Lung (tissue), 12 donors: ENCODE data around the gene ACRBP. TPM values are rescaled to one million over a fixed set of nuclear protein-coding genes. Genes with fewer than 3 reads are reported as not detected.

Source experiments
- ATAC-seq: fragments of 200-7000 bp; cut with Tn5 transposase; one replicate; pipeline ENCODE4 v1.9.1; 2020; ENCODE audit warnings: moderate number of reproducible peaks; ENCODE audit not compliant: insufficient read depth, low FRiP score
- DNase-seq, 3 donors: peaks; one replicate each; pipeline ENCODE4 v3.0.0-alpha.2; 2013 to 2017
- H3K27ac ChIP-seq, 2 donors: one replicate each; pipeline ENCODE4 v1.5.1; 2013; ENCODE audit warnings: mild to moderate bottlenecking in 2 of 2, moderate library complexity in 2 of 2, control low read depth in 1 of 2, inconsistent platforms in 1 of 2, low read depth in 1 of 2, low read length in 1 of 2
- H3K27me3 ChIP-seq, 3 donors: one replicate each; pipeline ENCODE4 v1.5.1; 2013; ENCODE audit warnings: low read length in 2 of 3; ENCODE audit not compliant: control insufficient read depth in 3 of 3, insufficient read depth in 3 of 3
- H3K36me3 ChIP-seq, 4 donors: one replicate each; pipeline ENCODE4 v1.5.1; 2013; ENCODE audit warnings: low read length in 4 of 4, mild to moderate bottlenecking in 1 of 4, moderate library complexity in 1 of 4; ENCODE audit not compliant: control insufficient read depth in 4 of 4, insufficient read depth in 4 of 4
- H3K4me1 ChIP-seq, 5 donors: one replicate each; pipeline ENCODE4 v1.5.1; 2013; ENCODE audit warnings: low read length in 5 of 5, mild to moderate bottlenecking in 2 of 5, moderate library complexity in 1 of 5; ENCODE audit not compliant: control insufficient read depth in 5 of 5, insufficient read depth in 5 of 5
- H3K4me3 ChIP-seq: one replicate; pipeline ENCODE4 v1.5.1; 2013; ENCODE audit warnings: mild to moderate bottlenecking, control low read depth, moderate library complexity
- H3K9ac ChIP-seq, 2 donors: one replicate each; pipeline ENCODE4 v1.5.1; 2013; ENCODE audit warnings: low read length in 2 of 2, control low read depth in 1 of 2; ENCODE audit not compliant: insufficient read depth in 1 of 2
- H3K9me3 ChIP-seq, 4 donors: one replicate each; pipeline ENCODE4 v1.5.1; 2013; ENCODE audit warnings: low read length in 3 of 4, mild to moderate bottlenecking in 1 of 4, moderate library complexity in 1 of 4; ENCODE audit not compliant: control insufficient read depth in 4 of 4, insufficient read depth in 3 of 4
- WGBS, 2 donors: extraction: QIAGEN DNeasy Blood & Tissue Kit; methylation state at CpG; one replicate each; pipeline ENCODE4 v1.1.7; 2013; 5-methylcytosine and 5-hydroxymethylcytosine counted together
- polyA plus RNA-seq, 2 donors: library from polyadenylated mRNA; stranded (reverse); fragments of 200-250 nt; gene quantifications; one replicate each; pipeline ENCODE4 v1.2.1, GENCODE V29; 2013
- total RNA-seq, 2 donors: library from RNA; depleted of rRNA in 1 of 2; stranded (reverse); fragments of >200 nt in 1 of 2; gene quantifications; one replicate each; pipeline ENCODE4 v1.2.1, GENCODE V29; 2014 to 2021
- TF ChIP-seq, protein P1 (sequence below): IDR thresholded peaks from 2 replicates; pipeline ENCODE4 v1.5.1; 2012; ENCODE audit warnings: mild to moderate bottlenecking; ENCODE audit errors: control extremely low read depth, extremely low read depth
- donor health status: control.
- donor health status: control.
- donor health status: Bipolar disorder and iron deficiency.
- donor health status: healthy.
- donor health status: DM: yes; HTN: yes; CAD: no.

Gene ACRBP
- total and polyA plus RNA-seq, 4 donors = 0.93 to 8.7 (median 3.8) TPM

DNA sequence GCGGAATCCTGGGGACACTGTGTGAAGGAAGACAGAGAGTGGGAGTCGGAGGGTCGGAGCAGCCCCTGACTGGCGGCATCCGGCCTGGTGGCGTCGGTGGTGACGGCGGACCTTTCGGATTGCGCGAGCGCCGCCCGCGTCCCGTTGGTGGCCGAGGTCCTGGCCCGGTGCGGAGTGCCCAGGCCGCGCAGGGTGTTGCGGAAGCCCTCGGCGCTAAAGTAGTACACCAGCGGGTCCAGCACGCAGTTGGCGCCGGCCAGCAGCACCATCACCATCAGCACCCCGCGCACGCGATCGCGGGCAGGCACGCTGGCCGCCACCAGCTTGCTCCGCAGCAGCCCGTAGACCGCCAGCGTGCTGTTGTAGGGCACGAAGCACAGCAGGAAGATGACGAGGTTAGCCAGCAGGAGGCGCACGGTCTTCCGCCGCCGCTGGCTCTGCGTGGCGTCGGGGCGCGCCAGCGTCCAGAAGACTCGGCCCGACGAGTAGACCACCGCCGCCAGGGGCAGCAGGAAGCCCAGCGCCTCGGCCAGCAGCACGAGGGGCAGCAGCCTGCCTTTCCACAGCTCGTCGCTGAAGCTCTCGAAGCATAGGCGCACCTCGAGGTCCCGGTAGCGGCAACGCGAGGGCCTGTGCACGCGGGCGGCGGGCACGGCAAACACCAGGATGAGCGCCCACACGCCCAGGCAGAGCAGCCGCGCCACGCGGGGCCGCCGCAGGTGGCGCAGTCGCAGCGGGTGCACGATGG is 26.9 kb downstream of the ACRBP start:
- no peak overlapping the region for H3K9ac ChIP-seq

DNA sequence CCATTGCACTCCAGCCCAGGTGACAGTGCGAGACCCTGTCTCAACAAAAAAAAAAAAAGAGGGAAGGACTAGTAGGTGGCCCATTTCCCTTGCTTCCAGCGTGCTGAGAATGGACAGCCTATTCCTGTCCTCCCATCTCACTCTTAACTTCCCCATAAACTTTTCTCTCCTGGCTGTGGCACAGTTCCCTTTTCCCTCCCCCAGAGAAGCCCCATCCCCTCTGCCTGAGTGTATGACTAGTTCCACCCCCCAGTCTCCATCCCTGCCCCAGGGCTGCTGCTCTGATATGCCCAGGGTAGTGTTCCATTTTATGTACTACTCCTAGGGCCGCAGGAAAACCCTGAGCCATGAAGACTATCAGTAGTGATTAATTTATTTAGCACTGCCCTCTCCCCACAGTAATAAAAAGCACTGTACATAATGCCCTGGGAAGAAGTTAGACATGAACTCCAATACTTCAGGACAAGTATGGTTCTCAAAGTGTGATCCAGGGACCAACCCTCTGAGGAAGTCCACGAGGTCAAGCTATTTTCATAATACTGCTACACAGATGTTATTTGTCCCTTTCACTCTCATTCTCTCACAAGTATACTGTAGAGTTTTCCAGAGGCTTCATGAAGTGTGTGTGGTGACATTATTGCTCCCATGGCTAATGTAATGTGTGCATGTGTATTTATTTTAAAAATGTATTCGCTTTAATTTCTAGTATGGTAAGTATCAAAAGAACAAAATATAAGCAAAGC is 28.6 kb downstream of the ACRBP start:
- DNase-seq (peak; percentile 54 to 99 (median 96)), ATAC-seq (no peak)
- no peaks in the 10 kb centered on the region for H3K36me3 ChIP-seq
- no peaks in the 10 kb centered on the region for H3K9me3 ChIP-seq
- H3K9ac ChIP-seq = no peak overlapping the region
- TF ChIP-seq, protein P1, sequence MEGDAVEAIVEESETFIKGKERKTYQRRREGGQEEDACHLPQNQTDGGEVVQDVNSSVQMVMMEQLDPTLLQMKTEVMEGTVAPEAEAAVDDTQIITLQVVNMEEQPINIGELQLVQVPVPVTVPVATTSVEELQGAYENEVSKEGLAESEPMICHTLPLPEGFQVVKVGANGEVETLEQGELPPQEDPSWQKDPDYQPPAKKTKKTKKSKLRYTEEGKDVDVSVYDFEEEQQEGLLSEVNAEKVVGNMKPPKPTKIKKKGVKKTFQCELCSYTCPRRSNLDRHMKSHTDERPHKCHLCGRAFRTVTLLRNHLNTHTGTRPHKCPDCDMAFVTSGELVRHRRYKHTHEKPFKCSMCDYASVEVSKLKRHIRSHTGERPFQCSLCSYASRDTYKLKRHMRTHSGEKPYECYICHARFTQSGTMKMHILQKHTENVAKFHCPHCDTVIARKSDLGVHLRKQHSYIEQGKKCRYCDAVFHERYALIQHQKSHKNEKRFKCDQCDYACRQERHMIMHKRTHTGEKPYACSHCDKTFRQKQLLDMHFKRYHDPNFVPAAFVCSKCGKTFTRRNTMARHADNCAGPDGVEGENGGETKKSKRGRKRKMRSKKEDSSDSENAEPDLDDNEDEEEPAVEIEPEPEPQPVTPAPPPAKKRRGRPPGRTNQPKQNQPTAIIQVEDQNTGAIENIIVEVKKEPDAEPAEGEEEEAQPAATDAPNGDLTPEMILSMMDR = no peak
- no peak overlapping the region for H3K4me3 ChIP-seq
- no peak overlapping the region for H3K27ac ChIP-seq
- no peaks in the 10 kb centered on the region for H3K27me3 ChIP-seq
- H3K4me1 ChIP-seq = peaks cover 0 to 38% (median 10%) of the 10 kb centered on the region in 5 donors
- 48 to 70% methylated on average over 5 of the region's 5 CpGs for WGBS, 2 donors

More for the DNA sequence above, 26.9 kb downstream of the ACRBP start:
- H3K27ac ChIP-seq = no peak overlapping the region
- no peak overlapping the region for H3K4me3 ChIP-seq
- H3K4me1 ChIP-seq = peaks cover 0 to 29% (median 10%) of the 10 kb centered on the region in 5 donors
- no peaks in the 10 kb centered on the region for H3K36me3 ChIP-seq
- H3K9me3 ChIP-seq = no peaks in the 10 kb centered on the region
- DNase-seq = peak; percentile 69 to 77 (median 74)
- ATAC-seq = peak; percentile 25
- 35 to 39% methylated on average over 81 to 88 of the region's 88 CpGs for WGBS, 2 donors
- TF ChIP-seq, protein P1 = no peak
- no peaks in the 10 kb centered on the region for H3K27me3 ChIP-seq

DNA sequence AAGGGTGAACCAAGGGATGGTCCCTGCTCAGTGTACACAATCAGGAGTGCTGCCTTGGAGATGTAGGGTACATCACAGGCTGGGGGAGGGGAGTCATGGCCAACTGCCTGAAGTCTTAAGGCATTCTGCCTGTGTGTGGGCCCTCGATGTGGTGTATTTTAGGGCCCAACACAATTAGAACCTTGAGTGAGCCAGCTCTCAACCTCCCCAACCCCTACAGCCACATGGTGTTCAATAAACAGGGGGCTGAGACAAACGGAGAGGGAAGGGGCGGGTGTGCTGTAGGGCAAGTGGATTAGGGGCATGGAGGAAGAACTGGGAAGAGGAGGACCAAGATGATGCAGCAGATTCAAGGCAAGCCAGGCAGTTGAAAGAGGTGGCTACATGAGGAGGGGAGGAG is 31.4 kb downstream of the ACRBP start:
- ATAC-seq (no peak), DNase-seq (no peak)
- Histone ChIP-seq H3K4me1 (peaks cover 7 to 57% (median 22%) of the 10 kb centered on the region in 5 donors), H3K36me3 (no peaks in the 10 kb centered on the region), H3K27ac (peak overlapping the region in 1 of 2 donors; percentile 32), H3K9me3 (no peaks in the 10 kb centered on the region), H3K27me3 (no peaks in the 10 kb centered on the region), H3K9ac (no peak overlapping the region), H3K4me3 (no peak overlapping the region)
- TF ChIP-seq, protein P1 = no peak
- WGBS, 2 donors = 18 to 51% methylated on average over 3 of the region's 3 CpGs
